CD4-positive, alpha-beta T cell treated with Interleukin-6 for 4 hours (primary cell): ENCODE results near the gene SQSTM1.

Experiments
- DNase-seq: peaks from one replicate; pipeline ENCODE4 v3.0.0-alpha.2; 2020; ENCODE audit warnings: mixed read lengths

SQSTM1 gene

GRCh38 chr5:179874536-179875292 is 54.0 kb downstream of the SQSTM1 start:
- DNase-seq, result no peak

GRCh38 chr5:179875741-179876609 is 55.3 kb downstream of the SQSTM1 start:
- DNase-seq, result no peak

GRCh38 chr5:179876610-179876952 is 55.9 kb downstream of the SQSTM1 start:
- DNase-seq, result no peak

GRCh38 chr5:179878222-179879002 is 57.7 kb downstream of the SQSTM1 start:
- DNase-seq, result no peak

- no peak for DNase-seq
Observed at GRCh38 chr5:179879003-179879689, 58.4 kb downstream of the SQSTM1 start.

GRCh38 chr5:179879690-179880010 is 58.9 kb downstream of the SQSTM1 start:
- DNase-seq, result no peak

GRCh38 chr5:179880066-179880650 is 59.5 kb downstream of the SQSTM1 start:
- DNase-seq, result no peak

GRCh38 chr5:179880848-179881590 is 60.3 kb downstream of the SQSTM1 start:
- DNase-seq, result no peak

- DNase-seq, result no peak
Observed at GRCh38 chr5:179882338-179882737, 61.6 kb downstream of the SQSTM1 start.

GRCh38 chr5:179883163-179883562 is 62.5 kb downstream of the SQSTM1 start:
- DNase-seq, result no peak

- no peak for DNase-seq
Observed at GRCh38 chr5:179885491-179886090, 64.9 kb downstream of the SQSTM1 start.

GRCh38 chr5:179886190-179886911 is 65.6 kb downstream of the SQSTM1 start:
- no peak for DNase-seq

- no peak for DNase-seq
Observed at GRCh38 chr5:179887095-179887494, 66.4 kb downstream of the SQSTM1 start.
